Stimulated activated naive CD8-positive, alpha-beta T cell treated with anti-CD3 and anti-CD28 coated beads, Interleukin-15, Interleukin-2, amounts not matched to agents 100 ng/mL and 50 ng/mL, for 24 hours (primary cell): Measurements from ENCODE around the gene NELFE.
"Not testable (repeated sequence)": the region's sequence is repeated elsewhere in the genome, so short reads cannot be mapped to it uniquely, and the experiment has no call there.

Experiments used
- H3K27ac Mint-ChIP-seq: one replicate; pipeline ENCODE4 v1.8.0; 2021; ENCODE audit warnings: mild to moderate bottlenecking, mixed read lengths
- H3K27me3 Mint-ChIP-seq: one replicate; pipeline ENCODE4 v1.8.0; 2021; ENCODE audit warnings: mixed read lengths
- H3K36me3 Mint-ChIP-seq: one replicate; pipeline ENCODE4 v1.8.0; 2021; ENCODE audit warnings: low read depth, mixed read lengths
- H3K4me1 Mint-ChIP-seq: one replicate; pipeline ENCODE4 v1.8.0; 2021; ENCODE audit warnings: low read depth, mixed read lengths
- H3K4me3 Mint-ChIP-seq: one replicate; pipeline ENCODE4 v1.8.0; 2021; ENCODE audit warnings: mild to moderate bottlenecking, mixed read lengths
- H3K9me3 Mint-ChIP-seq: one replicate; pipeline ENCODE4 v1.8.0; 2021; ENCODE audit warnings: mixed read lengths

NELFE gene

DNA sequence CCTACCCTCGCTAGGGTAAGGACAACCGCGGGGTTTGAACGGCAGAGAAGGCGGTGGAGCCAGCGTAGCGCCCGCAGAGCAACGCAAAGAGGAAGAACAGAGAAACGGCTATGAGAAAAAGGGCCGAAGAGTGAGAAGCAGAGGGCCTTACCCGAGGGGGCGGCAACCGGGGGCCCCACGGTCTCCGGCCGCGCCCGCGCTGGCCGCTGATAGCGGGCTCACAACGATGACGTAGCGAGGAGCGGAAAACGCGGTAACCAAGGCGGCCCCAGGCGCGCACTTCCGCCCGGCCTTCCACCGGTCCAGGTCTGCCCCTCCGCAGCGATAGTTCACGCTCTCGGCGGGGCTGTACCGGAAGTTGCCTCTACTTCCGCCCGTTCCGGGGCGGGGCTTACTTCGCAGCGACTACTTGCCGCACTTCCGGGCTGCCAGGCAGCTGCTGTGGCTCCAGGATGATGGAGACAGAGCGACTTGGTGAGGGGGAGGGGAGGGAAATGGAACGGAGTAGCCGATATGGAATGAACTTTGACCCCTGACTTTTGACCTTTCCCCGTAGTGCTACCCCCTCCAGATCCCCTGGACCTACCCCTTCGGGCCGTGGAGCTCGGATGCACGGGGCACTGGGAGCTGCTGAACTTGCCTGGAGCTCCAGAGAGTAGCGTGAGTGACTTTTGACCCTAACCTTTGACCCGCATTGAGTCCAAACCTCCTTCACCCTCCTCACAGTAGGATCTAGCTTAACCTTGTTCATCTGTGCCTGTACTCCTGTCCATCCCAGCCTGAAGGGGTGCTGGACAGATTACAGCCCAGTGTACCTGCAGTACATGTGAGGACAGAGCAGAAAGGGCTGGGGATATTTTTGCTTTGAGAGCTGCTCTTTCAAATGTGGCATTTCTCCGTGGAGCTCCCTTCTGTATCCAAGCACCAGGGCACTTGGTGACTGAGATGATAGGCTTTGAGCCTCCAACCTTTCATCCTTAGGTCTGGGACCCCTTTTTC is at the start of gene NELFE, which contains the start of gene SKIC2:
TSS of gene NELFE (minus strand) at position 231 of the 999 bp plus-strand sequence. CDS start 525 bp downstream, outside the sequence.
TSS of gene SKIC2 (plus strand) at position 435 of the 999 bp plus-strand sequence. CDS start at position 453, 18 bp downstream.
- no peaks in the 10 kb centered on the region for H3K27me3 Mint-ChIP-seq
- peaks cover 67% of the 10 kb centered on the region for H3K36me3 Mint-ChIP-seq
- H3K9me3 Mint-ChIP-seq, result no peaks in the 10 kb centered on the region
- H3K4me3 Mint-ChIP-seq, result peak within 1 kb of the TSS; percentile 99
- peak within 1 kb of the TSS; percentile 98 for H3K27ac Mint-ChIP-seq
- peaks cover 36% of the 10 kb centered on the region for H3K4me1 Mint-ChIP-seq

GRCh38 chr6:32008037-32008436 is 49.3 kb upstream of the NELFE start:
- H3K27me3 Mint-ChIP-seq, H3K4me1 Mint-ChIP-seq, H3K4me3 Mint-ChIP-seq, H3K27ac Mint-ChIP-seq, H3K9me3 Mint-ChIP-seq, H3K36me3 Mint-ChIP-seq: not testable (repeated sequence)

DNA sequence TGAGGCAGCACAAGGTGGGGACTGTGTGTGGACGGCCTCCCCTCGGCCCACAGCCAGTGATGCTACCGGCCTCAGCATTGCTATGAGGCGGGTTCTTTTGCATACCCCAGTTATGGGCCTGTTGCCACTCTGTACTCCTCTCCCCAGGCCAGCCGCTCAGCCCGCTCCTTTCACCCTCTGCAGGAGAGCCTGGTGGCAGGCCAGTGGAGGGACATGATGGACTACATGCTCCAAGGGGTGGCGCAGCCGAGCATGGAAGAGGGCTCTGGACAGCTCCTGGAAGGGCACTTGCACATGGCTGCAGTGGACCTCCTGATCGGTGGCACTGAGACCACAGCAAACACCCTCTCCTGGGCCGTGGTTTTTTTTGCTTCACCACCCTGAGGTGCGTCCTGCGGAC is 48.3 kb upstream of the NELFE start:
- not testable (repeated sequence) for H3K9me3 Mint-ChIP-seq, H3K4me3 Mint-ChIP-seq, H3K36me3 Mint-ChIP-seq, H3K27me3 Mint-ChIP-seq, H3K27ac Mint-ChIP-seq, H3K4me1 Mint-ChIP-seq

DNA sequence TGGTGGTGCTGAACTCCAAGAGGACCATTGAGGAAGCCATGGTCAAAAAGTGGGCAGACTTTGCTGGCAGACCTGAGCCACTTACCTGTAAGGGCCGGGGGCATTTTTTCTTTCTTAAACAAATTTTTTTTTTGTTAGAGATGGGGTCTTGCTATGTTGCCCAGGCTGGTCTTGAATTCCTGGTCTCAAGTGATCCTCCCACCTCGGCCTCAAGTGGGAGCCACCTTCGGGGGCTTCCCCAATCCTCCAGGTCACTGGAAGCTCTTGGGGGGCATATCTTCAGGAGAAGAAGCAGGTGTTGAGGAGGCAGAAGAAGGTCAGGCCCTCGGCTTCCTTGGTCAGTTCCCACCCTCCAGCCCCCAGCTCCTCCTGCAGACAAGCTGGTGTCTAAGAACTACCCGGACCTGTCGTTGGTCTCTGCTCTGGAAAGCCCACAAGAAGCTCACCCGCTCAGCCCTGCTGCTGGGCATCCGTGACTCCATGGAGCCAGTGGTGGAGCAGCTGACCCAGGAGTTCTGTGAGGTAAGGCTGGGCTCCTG is 47.3 kb upstream of the NELFE start:
- H3K36me3 Mint-ChIP-seq, H3K4me3 Mint-ChIP-seq, H3K27ac Mint-ChIP-seq, H3K4me1 Mint-ChIP-seq, H3K9me3 Mint-ChIP-seq, H3K27me3 Mint-ChIP-seq: not testable (repeated sequence)

- H3K9me3 Mint-ChIP-seq, H3K27me3 Mint-ChIP-seq, H3K4me3 Mint-ChIP-seq, H3K4me1 Mint-ChIP-seq, H3K27ac Mint-ChIP-seq, H3K36me3 Mint-ChIP-seq: not testable (repeated sequence)
Measured at GRCh38 chr6:32005538-32005880, 46.7 kb upstream of the NELFE start.

GRCh38 chr6:32004864-32005537 is 46.2 kb upstream of the NELFE start:
- not testable (repeated sequence) for H3K4me3 Mint-ChIP-seq, H3K9me3 Mint-ChIP-seq, H3K36me3 Mint-ChIP-seq, H3K4me1 Mint-ChIP-seq, H3K27me3 Mint-ChIP-seq, H3K27ac Mint-ChIP-seq

DNA sequence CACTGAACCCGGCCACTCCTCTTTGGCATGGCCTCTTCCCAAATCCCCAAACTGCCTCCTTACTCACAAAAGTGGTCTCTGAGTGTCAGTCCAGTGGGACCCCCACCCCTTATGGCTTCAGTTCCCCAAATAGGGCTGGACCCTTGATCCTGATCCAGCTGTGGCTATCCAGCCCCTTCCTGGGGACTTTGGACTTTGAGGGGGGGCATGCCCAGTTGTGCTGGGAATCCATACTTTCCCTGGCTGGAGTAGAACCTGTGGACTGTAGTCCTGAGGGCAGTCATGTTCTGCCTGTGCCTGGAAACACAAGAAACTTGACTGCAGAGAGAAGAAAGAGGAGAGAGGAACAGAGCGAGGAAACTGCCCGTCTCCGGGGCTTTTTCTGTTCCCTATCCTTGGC is 45.6 kb upstream of the NELFE start:
- not testable (repeated sequence) for H3K27ac Mint-ChIP-seq, H3K27me3 Mint-ChIP-seq, H3K4me3 Mint-ChIP-seq, H3K9me3 Mint-ChIP-seq, H3K36me3 Mint-ChIP-seq, H3K4me1 Mint-ChIP-seq

DNA sequence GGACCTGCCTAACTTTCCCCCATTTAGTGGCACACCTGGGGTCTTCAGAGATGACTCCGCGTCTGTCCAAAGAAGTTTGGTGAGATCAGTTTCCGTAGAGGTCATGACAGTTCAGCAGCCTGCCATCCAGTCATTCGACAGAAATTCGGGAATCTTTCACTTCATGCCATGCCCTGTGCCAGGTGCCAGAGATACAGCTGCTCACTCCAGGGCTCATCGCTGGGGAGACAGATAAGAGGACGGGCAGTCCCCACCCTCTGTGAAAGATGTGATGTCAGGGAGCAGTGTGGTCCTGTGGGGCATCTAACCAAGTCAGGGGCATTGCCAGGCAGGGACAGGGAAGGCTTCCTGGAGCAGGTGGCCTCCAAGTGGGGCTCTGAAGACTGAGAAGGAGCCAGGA is 44.5 kb upstream of the NELFE start:
- not testable (repeated sequence) for H3K4me3 Mint-ChIP-seq, H3K27ac Mint-ChIP-seq, H3K36me3 Mint-ChIP-seq, H3K27me3 Mint-ChIP-seq, H3K9me3 Mint-ChIP-seq, H3K4me1 Mint-ChIP-seq

GRCh38 chr6:32002546-32003268 is 43.9 kb upstream of the NELFE start:
- not testable (repeated sequence) for H3K27me3 Mint-ChIP-seq, H3K9me3 Mint-ChIP-seq, H3K36me3 Mint-ChIP-seq, H3K4me1 Mint-ChIP-seq, H3K4me3 Mint-ChIP-seq, H3K27ac Mint-ChIP-seq

DNA sequence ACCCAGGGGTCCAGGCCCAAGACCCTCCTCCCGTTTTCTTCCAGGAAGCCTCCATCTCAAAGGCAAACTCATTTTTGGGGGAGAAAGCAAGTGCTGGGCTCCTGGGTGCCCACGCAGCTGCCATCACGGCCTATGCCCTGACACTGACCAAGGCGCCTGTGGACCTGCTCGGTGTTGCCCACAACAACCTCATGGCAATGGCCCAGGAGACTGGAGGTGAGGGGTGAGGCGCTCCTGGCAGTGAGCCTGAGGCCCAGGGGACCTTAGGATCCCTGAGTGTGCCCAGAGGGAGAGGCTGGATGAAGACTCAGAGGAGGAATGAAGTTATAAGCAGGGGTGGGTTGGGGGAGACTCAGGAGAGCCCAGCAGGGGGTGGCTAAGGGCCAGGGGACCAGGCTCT is 37.6 kb upstream of the NELFE start:
- not testable (repeated sequence) for H3K4me1 Mint-ChIP-seq, H3K9me3 Mint-ChIP-seq, H3K4me3 Mint-ChIP-seq, H3K36me3 Mint-ChIP-seq, H3K27me3 Mint-ChIP-seq, H3K27ac Mint-ChIP-seq

GRCh38 chr6:31994421-31994820 is 35.6 kb upstream of the NELFE start:
- H3K4me3 Mint-ChIP-seq, H3K27ac Mint-ChIP-seq, H3K36me3 Mint-ChIP-seq, H3K4me1 Mint-ChIP-seq, H3K27me3 Mint-ChIP-seq, H3K9me3 Mint-ChIP-seq: not testable (repeated sequence)

- H3K27me3 Mint-ChIP-seq, H3K9me3 Mint-ChIP-seq, H3K4me1 Mint-ChIP-seq, H3K4me3 Mint-ChIP-seq, H3K36me3 Mint-ChIP-seq, H3K27ac Mint-ChIP-seq: not testable (repeated sequence)
Measured at GRCh38 chr6:31989363-31989762, 30.6 kb upstream of the NELFE start.

- H3K27ac Mint-ChIP-seq, H3K27me3 Mint-ChIP-seq, H3K9me3 Mint-ChIP-seq, H3K36me3 Mint-ChIP-seq, H3K4me1 Mint-ChIP-seq, H3K4me3 Mint-ChIP-seq: not testable (repeated sequence)
Measured at GRCh38 chr6:31981744-31982143, 23.0 kb upstream of the NELFE start, which contains the start of gene C4A. TSS of gene C4A (plus strand) at chr6:31982057. CDS start at chr6:31982108, 51 bp downstream.

- not testable (repeated sequence) for H3K27ac Mint-ChIP-seq, H3K4me3 Mint-ChIP-seq, H3K9me3 Mint-ChIP-seq, H3K36me3 Mint-ChIP-seq, H3K4me1 Mint-ChIP-seq, H3K27me3 Mint-ChIP-seq
Measured at GRCh38 chr6:31980998-31981397, 22.2 kb upstream of the NELFE start.
